AG04450 (cell line): ENCODE measurements around the gene PROM2. TPM values are rescaled to one million over a fixed set of nuclear protein-coding genes. Genes with fewer than 3 reads are reported as not detected.

Experiments used
- CTCF ChIA-PET: fragments of 300-600, 350-600 bp; formaldehyde crosslinking; extraction: SDS; loops from one replicate; lab custom pipeline; 2022; ENCODE audit warnings: antibody characterized with exemption, inconsistent platforms; lab: Charles Lee
- POLR2A ChIA-PET: fragments of 350-600 bp; formaldehyde crosslinking; extraction: SDS; loops from one replicate; lab custom pipeline; 2021; ENCODE audit warnings: antibody characterized with exemption, inconsistent platforms; lab: Yijun Ruan, JAX
- DNase-seq: peaks from one replicate; pipeline ENCODE4 v3.0.0-alpha.2; 2011; ENCODE audit warnings: low read depth, low spot score
- H3K27ac ChIP-seq: one replicate; pipeline ENCODE4 v1.5.1; 2012; ENCODE audit warnings: low read depth, low read length, control low read depth
- H3K27me3 ChIP-seq: one replicate; pipeline ENCODE4 v1.6.0; 2012; ENCODE audit warnings: low read length; ENCODE audit not compliant: control insufficient read depth, insufficient read depth
- H3K4me3 ChIP-seq: 2 replicates; pipeline ENCODE4 v1.5.1; 2011; ENCODE audit warnings: mild to moderate bottlenecking, low read depth, low read length, control low read depth
- H3K9me3 ChIP-seq: 2 replicates; pipeline ENCODE4 v1.5.1; 2012; ENCODE audit warnings: low read length; ENCODE audit not compliant: control insufficient read depth, insufficient read depth
- CTCF ChIP-seq: IDR thresholded peaks from 2 replicates; pipeline ENCODE4 v1.5.1; 2011; ENCODE audit warnings: low read depth, low read length, control low read depth, inconsistent platforms
- polyA plus RNA-seq: library from polyadenylated mRNA; depleted of rRNA; stranded (reverse); fragments of >200 nt; gene quantifications from 2 replicates; pipeline ENCODE4 v1.2.3, GENCODE V29; 2011

PROM2 gene
- polyA plus RNA-seq, 1 experiment, result 0.12 TPM

GRCh38 chr2:95325026-95325425 lies 50.8 kb downstream of the PROM2 start:
- ChIA-PET CTCF (interaction anchor here (0.6 kb wide), 1 partner anchor 247 kb away, joined by 5 read pairs; no protein-coding TSS in a partner anchor), POLR2A (no interaction called here)
- no peak for TF ChIP-seq CTCF
- Histone ChIP-seq H3K4me3 (no peak overlapping the region), H3K27me3 (no peaks in the 10 kb centered on the region), H3K27ac (no peak overlapping the region), H3K9me3 (peaks cover 21% of the 10 kb centered on the region)
- no peak for DNase-seq

GRCh38 chr2:95325590-95326432 lies 51.6 kb downstream of the PROM2 start:
- POLR2A ChIA-PET, result no interaction called here
- no peak for TF ChIP-seq CTCF
- CTCF ChIA-PET, result no interaction called here

GRCh38 chr2:95326433-95327140 lies 52.3 kb downstream of the PROM2 start:
- POLR2A ChIA-PET, result no interaction called here
- Histone ChIP-seq H3K9me3 (peaks cover 21% of the 10 kb centered on the region), H3K27ac (no peak overlapping the region), H3K27me3 (no peaks in the 10 kb centered on the region), H3K4me3 (no peak overlapping the region)
- CTCF ChIA-PET, result no interaction called here
- no peak for DNase-seq
- no peak for TF ChIP-seq CTCF

More at GRCh38 chr2:95325590-95326432, 51.6 kb downstream of the PROM2 start:
- Histone ChIP-seq H3K4me3 (no peak overlapping the region), H3K27me3 (no peaks in the 10 kb centered on the region), H3K9me3 (peaks cover 21% of the 10 kb centered on the region), H3K27ac (no peak overlapping the region)
- DNase-seq, result no peak

- Histone ChIP-seq H3K27ac (no peak overlapping the region), H3K4me3 (no peak overlapping the region), H3K9me3 (peaks cover 21% of the 10 kb centered on the region), H3K27me3 (no peaks in the 10 kb centered on the region)
- CTCF ChIA-PET, result no interaction called here
- DNase-seq, result no peak
- TF ChIP-seq CTCF, result no peak
- POLR2A ChIA-PET, result no interaction called here
Observed at GRCh38 chr2:95327861-95328260, 53.6 kb downstream of the PROM2 start.
